Measurements from ENCODE around the gene GZMA. TPM values are rescaled to one million over a fixed set of nuclear protein-coding genes. Genes with fewer than 3 reads are reported as not detected.

GZMA gene
- total and polyA plus RNA-seq, 2 donors (not counting 3 experiments of a cell fraction or from before 2014, with no cell fraction given) = not detected

GRCh38 chr5:55071413-55071812 lies 31.0 kb upstream of the GZMA start:
- no peak overlapping the region for H3K4me2 ChIP-seq (ENCODE audit: insufficient read depth, low read length)
- no peak overlapping the region for H2AFZ ChIP-seq (ENCODE audit: low read depth, low read length)
- no peaks in the 10 kb centered on the region for H3K9me1 ChIP-seq (replicated peaks; ENCODE audit: control insufficient read depth, extremely low read depth, insufficient read depth, low read length)
- H4K20me1 ChIP-seq (replicated peaks; ENCODE audit: control insufficient read depth, extremely low read depth, insufficient read depth, low read length) = no peaks in the 10 kb centered on the region
- intact Hi-C loops (cut with micrococcal nuclease) = no loop called here
- no peak overlapping the region for H3K27ac ChIP-seq (ENCODE audit: insufficient read depth, low read depth, low read length)
- FAIRE-seq (no peak), DNase-seq (ENCODE audit: low read depth, low spot score) (no peak)
- TF ChIP-seq CTCF (IDR thresholded peaks at IDR 0.05; ENCODE audit: extremely low read depth in 1 of 2, insufficient read depth in 1 of 2, low read depth in 1 of 2, low read length in 2 of 2) (no peak), POLR2AphosphoS5 (IDR thresholded peaks at IDR 0.05; ENCODE audit: insufficient read depth, low read depth, low read length) (no peak), FOS (IDR thresholded peaks at IDR 0.05; ENCODE audit: borderline replicate concordance, insufficient read depth, low read length) (no peak), MAX (IDR thresholded peaks at IDR 0.05; ENCODE audit: insufficient read depth, insufficient read length) (no peak), MYC (IDR thresholded peaks at IDR 0.05; ENCODE audit: low read depth, low read length) (no peak), EZH2 (IDR thresholded peaks at IDR 0.05; ENCODE audit: borderline replicate concordance, low read depth, low read length, severe bottlenecking) (no peak), GATA2 (IDR thresholded peaks at IDR 0.05; ENCODE audit: insufficient read depth, insufficient read length, low read depth, low read length) (no peak), JUN (IDR thresholded peaks at IDR 0.05; ENCODE audit: borderline replicate concordance, insufficient read depth, insufficient read length, low read depth) (no peak), POLR2A (IDR thresholded peaks at IDR 0.05; ENCODE audit: low read depth, low read length) (no peak)
- no peak overlapping the region for H3K9ac ChIP-seq (replicated peaks; ENCODE audit: extremely low read depth, insufficient read depth, low read length)
- no peak overlapping the region for H3K4me3 ChIP-seq (replicated peaks in 1 of 3; ENCODE audit: insufficient read depth in 1 of 3, low read depth in 1 of 3, low read length in 3 of 3)
- H3K27me3 ChIP-seq (ENCODE audit: control insufficient read depth in 2 of 2, insufficient read depth in 2 of 2, low read length in 2 of 2) = no peaks in the 10 kb centered on the region
- H3K4me1 ChIP-seq (ENCODE audit: control insufficient read depth, extremely low read depth, insufficient read depth, low read length) = no peaks in the 10 kb centered on the region
- dilution Hi-C loops (cut with MboI; ENCODE audit: extremely low pct_ligation_motif_present, low sequenced_read_pairs) = no loop called here
- no TSS peak for BruUV-seq (replicated peaks)
- no peaks in the 10 kb centered on the region for H3K79me2 ChIP-seq (ENCODE audit: control insufficient read depth, insufficient read depth, low read length)
- no peaks in the 10 kb centered on the region for H3K36me3 ChIP-seq (ENCODE audit: control insufficient read depth in 2 of 2, extremely low read depth in 1 of 2, insufficient read depth in 2 of 2, low read length in 2 of 2)
- no peaks in the 10 kb centered on the region for H3K9me3 ChIP-seq (replicated peaks; ENCODE audit: control insufficient read depth, insufficient read depth, low read length)
- ChIA-PET CTCF (interaction anchor here (1.4 kb wide), 1 partner anchor 10 kb away, joined by 4 read pairs; no protein-coding TSS in a partner anchor), POLR2A (no interaction called here)
